H1 (cell line): ENCODE measurements around the gene CH25H. TPM values are rescaled to one million over a fixed set of nuclear protein-coding genes. Genes with fewer than 3 reads are reported as not detected.
A peak's percentile ranks its signal among the peaks of the same experiment; 100 is the strongest.

Source experiments
- CTCF ChIA-PET: fragments of 300-600 bp; sonication (Branson Sonifier 250); formaldehyde crosslinking; loops from one replicate; lab custom pipeline; 2021; ENCODE audit not compliant: partially characterized antibody; lab: Charles Lee
- POLR2A ChIA-PET: fragments of 300-600 bp; sonication (Branson Sonifier 250); formaldehyde crosslinking; loops from one replicate; lab custom pipeline; 2021; ENCODE audit warnings: inconsistent platforms; ENCODE audit not compliant: partially characterized antibody; lab: Charles Lee
- DNase-seq, 2 experiments: peaks; one replicate each; pipeline versions ENCODE4 v3.0.0 to v3.0.0-alpha.2; 2010 to 2022; ENCODE audit warnings: low spot score in 2 of 2, low read depth in 1 of 2, mixed read lengths in 1 of 2
- FAIRE-seq: peaks from 2 replicates; lab custom pipeline; 2011; peaks lifted over from hg19 to GRCh38; lab: Jason Lieb, UNC
- H2AFZ ChIP-seq: 2 replicates; pipeline ENCODE4 v1.8.1; 2012; ENCODE audit warnings: low read length, inconsistent platforms
- H2AK5ac ChIP-seq: 2 replicates; pipeline ENCODE4 v1.6.1; 2013; ENCODE audit warnings: low read depth, low read length
- H2BK120ac ChIP-seq: replicated peaks from 2 replicates; pipeline ENCODE3; 2013; ENCODE audit warnings: low read depth, low read length, inconsistent platforms
- H2BK12ac ChIP-seq: 2 replicates; pipeline ENCODE4 v1.6.1; 2013; ENCODE audit warnings: low read depth, low read length
- H2BK15ac ChIP-seq: 2 replicates; pipeline ENCODE4 v1.6.1; 2013; ENCODE audit warnings: low read length
- H2BK20ac ChIP-seq: 2 replicates; pipeline ENCODE4 v1.6.1; 2013; ENCODE audit warnings: low read length
- H2BK5ac ChIP-seq: 2 replicates; pipeline ENCODE4 v1.6.1; 2013; ENCODE audit warnings: low read depth, low read length
- H3K14ac ChIP-seq: 2 replicates; pipeline ENCODE4 v1.6.1; 2013; ENCODE audit warnings: inconsistent platforms; ENCODE audit not compliant: insufficient read length
- H3K18ac ChIP-seq: 2 replicates; pipeline ENCODE4 v1.6.1; 2013; ENCODE audit warnings: low read length; ENCODE audit errors: extremely low read depth
- H3K23ac ChIP-seq: 2 replicates; pipeline ENCODE4 v1.6.1; 2013; ENCODE audit warnings: inconsistent platforms; ENCODE audit not compliant: insufficient read length
- H3K23me2 ChIP-seq: 2 replicates; pipeline ENCODE4 v1.6.1; 2013; ENCODE audit warnings: low read depth, low read length
- H3K27ac ChIP-seq: 2 replicates; pipeline ENCODE4 v1.6.1; 2011; ENCODE audit warnings: low read depth, low read length, inconsistent platforms
- H3K27me3 ChIP-seq, 4 experiments: replicated peaks in 1 of 4; 1 replicate in 1 of 4; 2 replicates in 3 of 4; pipeline versions ENCODE4 v1.6.1 to v1.8.1; 2011 to 2013; ENCODE audit warnings: low read length in 3 of 4, mild to moderate bottlenecking in 3 of 4, inconsistent platforms in 2 of 4, mixed read lengths in 2 of 4, moderate library complexity in 1 of 4; ENCODE audit not compliant: control insufficient read depth in 3 of 4, insufficient read depth in 3 of 4; ENCODE audit errors: extremely low read depth in 1 of 4
- H3K36me3 ChIP-seq, 4 experiments: 2 replicates each; pipeline versions ENCODE4 v1.6.1 to v1.8.1; 2011 to 2013; ENCODE audit warnings: mild to moderate bottlenecking in 4 of 4, low read length in 3 of 4, moderate library complexity in 2 of 4, control low read depth in 1 of 4, inconsistent platforms in 1 of 4; ENCODE audit not compliant: insufficient read depth in 4 of 4, control insufficient read depth in 2 of 4
- H3K4ac ChIP-seq: replicated peaks from 2 replicates; pipeline ENCODE3; 2013; ENCODE audit warnings: low read length, low read depth, mixed read lengths, inconsistent platforms; ENCODE audit not compliant: insufficient read length
- H3K4me1 ChIP-seq, 4 experiments: replicated peaks in 1 of 4; 1 replicate in 1 of 4; 2 replicates in 3 of 4; pipeline versions ENCODE4 v1.6.1 to v1.8.1; 2011 to 2013; ENCODE audit warnings: low read length in 3 of 4, inconsistent platforms in 2 of 4, mixed read lengths in 1 of 4; ENCODE audit not compliant: insufficient read depth in 4 of 4, control insufficient read depth in 3 of 4
- H3K4me2 ChIP-seq, 2 experiments: 2 replicates each; pipeline versions ENCODE4 v1.6.1 to v1.8.1; 2011 to 2013; ENCODE audit warnings: low read depth in 2 of 2, low read length in 2 of 2, control low read depth in 1 of 2, inconsistent platforms in 1 of 2, mild to moderate bottlenecking in 1 of 2; ENCODE audit not compliant: insufficient read depth in 1 of 2
- H3K4me3 ChIP-seq, 4 experiments: fragments of 200-600, 300-600 bp in 1 of 4; sonication (generic), shearing (Covaris generic), sonication (Bioruptor Twin) in 1 of 4; 2 replicates each; pipeline versions ENCODE4 v1.5.1 to v1.8.1; 2011 to 2016; ENCODE audit warnings: low read length in 4 of 4, low read depth in 3 of 4, control low read depth in 2 of 4, inconsistent platforms in 2 of 4, mild to moderate bottlenecking in 2 of 4, mixed read lengths in 1 of 4, moderate library complexity in 1 of 4; ENCODE audit not compliant: insufficient read depth in 2 of 4; ENCODE audit errors: extremely low read depth in 1 of 4
- H3K56ac ChIP-seq: replicated peaks from 2 replicates; pipeline ENCODE3; 2013; ENCODE audit warnings: low read depth, mild to moderate bottlenecking, mixed read lengths, low read length, inconsistent platforms; ENCODE audit not compliant: insufficient read length
- H3K79me1 ChIP-seq: 2 replicates; pipeline ENCODE4 v1.6.1; 2013; ENCODE audit warnings: low read depth, low read length, control low read depth
- H3K79me2 ChIP-seq, 2 experiments: 2 replicates each; pipeline versions ENCODE4 v1.6.1 to v1.8.1; 2012 to 2013; ENCODE audit warnings: low read length in 2 of 2, mild to moderate bottlenecking in 2 of 2, inconsistent platforms in 1 of 2; ENCODE audit not compliant: insufficient read depth in 2 of 2, control insufficient read depth in 1 of 2
- H3K9ac ChIP-seq, 4 experiments: replicated peaks in 1 of 4; 1 replicate in 1 of 4; 2 replicates in 3 of 4; pipeline versions ENCODE4 v1.6.1 to v1.8.1; 2011 to 2013; ENCODE audit warnings: low read depth in 3 of 4, low read length in 3 of 4, control low read depth in 2 of 4, mild to moderate bottlenecking in 2 of 4, moderate library complexity in 2 of 4, inconsistent platforms in 1 of 4; ENCODE audit errors: extremely low read depth in 1 of 4
- H3K9me3 ChIP-seq, 2 experiments: 2 replicates each; pipeline versions ENCODE4 v1.6.1 to v1.8.1; 2012 to 2013; ENCODE audit warnings: mild to moderate bottlenecking in 2 of 2, moderate library complexity in 2 of 2, control low read depth in 1 of 2, inconsistent platforms in 1 of 2, low read depth in 1 of 2, low read length in 1 of 2, mixed read lengths in 1 of 2; ENCODE audit not compliant: insufficient read depth in 2 of 2
- H4K20me1 ChIP-seq, 2 experiments: replicated peaks in 1 of 2; 2 replicates each; pipeline versions ENCODE3 to v1.8.1; 2011 to 2013; ENCODE audit warnings: inconsistent platforms in 2 of 2, low read length in 2 of 2, mild to moderate bottlenecking in 1 of 2; ENCODE audit not compliant: insufficient read depth in 2 of 2, control insufficient read depth in 1 of 2
- H4K5ac ChIP-seq: 2 replicates; pipeline ENCODE4 v1.6.1; 2013; ENCODE audit warnings: low read length, low read depth, mixed read lengths, inconsistent platforms; ENCODE audit not compliant: insufficient read length
- H4K8ac ChIP-seq: 2 replicates; pipeline ENCODE4 v1.8.0; 2013; ENCODE audit warnings: mild to moderate bottlenecking, moderate library complexity, low read length, inconsistent platforms; ENCODE audit not compliant: insufficient read depth; ENCODE audit errors: extremely low read depth
- H4K91ac ChIP-seq: replicated peaks from 2 replicates; pipeline ENCODE3; 2013; ENCODE audit warnings: low read length, mixed read lengths, inconsistent platforms; ENCODE audit not compliant: insufficient read length
- BRCA1 ChIP-seq: IDR thresholded peaks from 2 replicates; pipeline ENCODE4 v1.6.1; 2012; ENCODE audit warnings: low read depth, low read length, improper control_type of control experiment
- CBX8 ChIP-seq: fragments of 300-800, 300-1000 bp; sonication (generic); IDR thresholded peaks from 2 replicates; pipeline ENCODE4 v1.7.1; 2016; ENCODE audit warnings: low read depth, low read length, borderline replicate concordance
- CTCF ChIP-seq, 3 experiments: IDR thresholded peaks; 1 replicate in 2 of 3; 2 replicates in 1 of 3; pipeline versions ENCODE4 v1.5.1 to v1.6.1; 2011; ENCODE audit warnings: low read length in 3 of 3, mild to moderate bottlenecking in 3 of 3, inconsistent platforms in 2 of 3, low read depth in 1 of 3, moderate library complexity in 1 of 3; ENCODE audit not compliant: insufficient read depth in 1 of 3; ENCODE audit errors: control extremely low read depth in 1 of 3
- RAD21 ChIP-seq, 2 experiments: IDR thresholded peaks in 1 of 2; conservative IDR thresholded peaks in 1 of 2; 2 replicates each; pipeline ENCODE4 v1.6.1; 2011; ENCODE audit warnings: low read depth in 2 of 2, low read length in 2 of 2, improper control_type of control experiment in 1 of 2, inconsistent platforms in 1 of 2, mild to moderate bottlenecking in 1 of 2, moderate library complexity in 1 of 2
- WGBS, 2 experiments: shearing (Covaris generic) in 1 of 2; methylation state at CpG; one replicate each; pipeline versions ENCODE4 v1.1.6 to v1.1.7; 2013 to 2015; ENCODE audit warnings: low lambda C conversion rate in 2 of 2, mixed read lengths in 2 of 2, inconsistent platforms in 1 of 2, low coverage in 1 of 2, missing lambda C conversion rate in 1 of 2; ENCODE audit not compliant: insufficient replicate concordance in 2 of 2, insufficient coverage in 1 of 2, insufficient read length in 1 of 2; ENCODE audit errors: extremely low coverage in 1 of 2, missing lambda C conversion rate in 1 of 2; 5-methylcytosine and 5-hydroxymethylcytosine counted together
- polyA plus RNA-seq, 7 experiments: library from polyadenylated mRNA; depleted of rRNA in 3 of 7; stranded (reverse) in 5 of 7; unstranded in 2 of 7; fragments of >200 nt in 5 of 7; fragments of 200-250 nt in 2 of 7; gene quantifications; 1 replicate in 5 of 7; 2 replicates in 1 of 7; 4 replicates in 1 of 7; pipeline versions ENCODE4 v1.2.1 to v1.2.3, GENCODE V29; 2011 to 2013; ENCODE audit warnings: missing spikeins in 2 of 7, mixed read lengths in 2 of 7
- total RNA-seq: library from RNA; stranded (reverse); fragmentation: NEBNext Ultra II Directional; extraction: Animal tissue kit (Norgen Biotek cat#: 25700); gene quantifications from 2 replicates; pipeline ENCODE4 v1.2.1, GENCODE V29; 2021

CH25H gene
- total and polyA plus RNA-seq, 2 of the 8 experiments (the other 6 are each of a cell fraction or from before 2014, with no cell fraction given) = 0.56 to 1.3 TPM

- Histone ChIP-seq H2BK15ac (no peak overlapping the region), H3K9me3 (no peaks in the 10 kb centered on the region), H3K79me1 (no peaks in the 10 kb centered on the region), H3K56ac (no peak overlapping the region), H4K20me1 (no peaks in the 10 kb centered on the region), H3K9ac (no peak overlapping the region), H3K4ac (no peak overlapping the region), H3K23ac (no peak overlapping the region), H4K5ac (no peak overlapping the region), H2AFZ (no peak overlapping the region), H2AK5ac (no peak overlapping the region), H2BK5ac (no peak overlapping the region), H2BK20ac (no peak overlapping the region), H3K27ac (no peak overlapping the region), H3K14ac (no peak overlapping the region), H3K4me2 (no peak overlapping the region), H3K27me3 (peaks cover 1 to 12% (median 10%) of the 10 kb centered on the region in 4 experiments), H3K18ac (no peak overlapping the region), H3K4me3 (no peak overlapping the region), H3K36me3 (no peaks in the 10 kb centered on the region), H4K91ac (no peak overlapping the region), H2BK120ac (no peak overlapping the region), H2BK12ac (no peak overlapping the region), H3K4me1 (peaks cover 0 to 2% (median under 1%) of the 10 kb centered on the region in 4 experiments; a peak in 3 of 7 replicates), H3K79me2 (no peaks in the 10 kb centered on the region), H4K8ac (no peak overlapping the region), H3K23me2 (peaks cover 2% of the 10 kb centered on the region; the same call in 1 of the 2 replicates)
- FAIRE-seq (no peak), DNase-seq (no peak)
- 59% methylated on average over 8 of the region's 8 CpGs; no CpG with 5 or more reads in 1 of the 2 experiments for WGBS, 2 experiments
- ChIA-PET CTCF (interaction anchor here (0.7 to 4.2 kb wide), 37 partner anchors 10 to 480 kb away, joined by 3 to 100 read pairs (median 4); partner anchors contain the start of genes FAS, IFIT1 and LIPA), POLR2A (no interaction called here)
- TF ChIP-seq CBX8 (no peak), BRCA1 (no peak), RAD21 (IDR thresholded peaks at IDR 0.05 in 1 of 2, conservative IDR thresholded peaks at IDR 0.05 in 1 of 2; ENCODE audit: low read depth in 2 of 2, low read length in 2 of 2) (peak; percentile 74 to 79), CTCF (IDR thresholded peaks at IDR 0.05; ENCODE audit: control extremely low read depth in 1 of 3, insufficient read depth in 1 of 3, low read depth in 1 of 3, low read length in 3 of 3) (peak in 2 of 3 experiments; percentile 46 to 49; a peak in 2 of 4 replicates)
Measured at GRCh38 chr10:89213191-89213808, 6.2 kb upstream of the CH25H start.
